ENCODE data around the gene SYNDIG1L. TPM values are rescaled to one million over a fixed set of nuclear protein-coding genes. Genes with fewer than 3 reads are reported as not detected.

SYNDIG1L gene
- total and polyA plus RNA-seq, 2 of the 8 experiments (the other 6 are each of a cell fraction or from before 2014, with no cell fraction given), result 3.0 to 3.2 TPM

DNA sequence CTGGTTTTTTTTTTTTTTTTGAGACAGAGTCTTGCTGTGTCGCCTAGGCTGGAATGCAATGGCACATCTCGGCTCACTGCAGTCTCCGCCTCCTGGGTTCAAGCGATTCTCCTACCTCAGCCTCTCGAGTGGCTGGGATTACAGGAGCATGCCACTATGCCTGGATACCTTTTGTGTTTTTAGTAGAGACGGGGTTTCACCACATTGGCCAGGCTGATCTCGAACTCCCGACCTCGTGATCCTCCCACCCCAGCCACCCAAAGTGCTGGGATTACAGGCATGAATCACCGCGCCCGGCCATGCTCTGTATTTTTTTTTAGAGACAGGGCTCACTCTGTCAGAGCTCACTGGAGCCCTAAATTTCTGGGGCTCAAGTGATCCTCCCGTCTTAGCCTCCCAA, 45.2 kb downstream of the SYNDIG1L start:
- H2BK20ac ChIP-seq (ENCODE audit: low read length), result no peak overlapping the region
- H3K18ac ChIP-seq (ENCODE audit: extremely low read depth, low read length), result no peak overlapping the region
- H2AK5ac ChIP-seq (ENCODE audit: low read depth, low read length), result no peak overlapping the region
- no peak overlapping the region for H4K5ac ChIP-seq (ENCODE audit: insufficient read length, low read depth, low read length)
- H2AFZ ChIP-seq (ENCODE audit: low read length), result no peak overlapping the region
- no peak for FAIRE-seq
- 0 out of 2 replicates have a peak overlapping the region, but pooled peaks have one; percentile 25 for H4K8ac ChIP-seq (ENCODE audit: extremely low read depth, insufficient read depth, low read length)
- no peaks in the 10 kb centered on the region for H3K79me1 ChIP-seq (ENCODE audit: low read depth, low read length)
- H4K20me1 ChIP-seq (replicated peaks in 1 of 2; ENCODE audit: control insufficient read depth in 1 of 2, insufficient read depth in 2 of 2, low read length in 2 of 2), result no peaks in the 10 kb centered on the region
- no peak overlapping the region for H2BK5ac ChIP-seq (ENCODE audit: low read depth, low read length)
- H3K4me3 ChIP-seq (ENCODE audit: extremely low read depth in 1 of 4, insufficient read depth in 2 of 4, low read depth in 3 of 4, low read length in 4 of 4), result no peak overlapping the region
- H3K56ac ChIP-seq (replicated peaks; ENCODE audit: insufficient read length, low read depth, low read length), result no peak overlapping the region
- H3K23me2 ChIP-seq (ENCODE audit: low read depth, low read length), result no peaks in the 10 kb centered on the region; the same call in 1 of the 2 replicates
- no peaks in the 10 kb centered on the region for H3K4me1 ChIP-seq (replicated peaks in 1 of 4; ENCODE audit: control insufficient read depth in 3 of 4, insufficient read depth in 4 of 4, low read length in 3 of 4)
- no peak overlapping the region for H2BK120ac ChIP-seq (replicated peaks; ENCODE audit: low read depth, low read length)
- H3K14ac ChIP-seq (ENCODE audit: insufficient read length), result no peak overlapping the region
- no peak overlapping the region for H3K27ac ChIP-seq (ENCODE audit: low read depth, low read length)
- no peak overlapping the region for H3K4ac ChIP-seq (replicated peaks; ENCODE audit: insufficient read length, low read depth, low read length)
- H2BK12ac ChIP-seq (ENCODE audit: low read depth, low read length), result no peak overlapping the region
- no peaks in the 10 kb centered on the region for H3K36me3 ChIP-seq (ENCODE audit: control insufficient read depth in 2 of 4, insufficient read depth in 4 of 4, low read length in 3 of 4)
- H3K23ac ChIP-seq (ENCODE audit: insufficient read length), result no peak overlapping the region
- H2BK15ac ChIP-seq (ENCODE audit: low read length), result no peak overlapping the region
- H3K4me2 ChIP-seq (ENCODE audit: insufficient read depth in 1 of 2, low read depth in 2 of 2, low read length in 2 of 2), result no peak overlapping the region
- no peaks in the 10 kb centered on the region for H3K27me3 ChIP-seq (replicated peaks in 1 of 4; ENCODE audit: control insufficient read depth in 3 of 4, extremely low read depth in 1 of 4, insufficient read depth in 3 of 4, low read length in 3 of 4)
- no peaks in the 10 kb centered on the region for H3K9me3 ChIP-seq (ENCODE audit: insufficient read depth in 2 of 2, low read depth in 1 of 2, low read length in 1 of 2)
- H3K9ac ChIP-seq (replicated peaks in 1 of 4; ENCODE audit: extremely low read depth in 1 of 4, low read depth in 3 of 4, low read length in 3 of 4), result no peak overlapping the region
- DNase-seq (ENCODE audit: low read depth in 1 of 2, low spot score in 2 of 2), result no peak
- no peak overlapping the region for H4K91ac ChIP-seq (replicated peaks; ENCODE audit: insufficient read length, low read length)
- H3K79me2 ChIP-seq (ENCODE audit: control insufficient read depth in 1 of 2, insufficient read depth in 2 of 2, low read length in 2 of 2), result no peaks in the 10 kb centered on the region
- CTCF ChIA-PET (ENCODE audit: partially characterized antibody), result interaction anchor here (0.6 to 1.5 kb wide), 6 partner anchors 11 to 147 kb away, joined by 3 to 5 read pairs (median 3); no protein-coding TSS in a partner anchor
- POLR2A ChIA-PET (ENCODE audit: partially characterized antibody), result interaction anchor here (0.7 kb wide), 1 partner anchor 101 kb away, joined by 4 read pairs; no protein-coding TSS in a partner anchor
- 94% methylated on average over 13 of the region's 13 CpGs; no CpG with 5 or more reads in 1 of the 2 experiments for WGBS, 2 experiments (ENCODE audit: extremely low coverage in 1 of 2, insufficient coverage in 1 of 2, insufficient read length in 1 of 2, insufficient replicate concordance in 2 of 2, low coverage in 1 of 2, low lambda C conversion rate in 2 of 2, missing lambda C conversion rate in 1 of 2)
- no peak for TF ChIP-seq CBX8 (IDR thresholded peaks at IDR 0.05; ENCODE audit: borderline replicate concordance, low read depth, low read length)
- no peak for TF ChIP-seq TAF7 (optimal IDR thresholded peaks at IDR 0.05; ENCODE audit: borderline replicate concordance, low read depth, low read length)
- no peak for TF ChIP-seq EP300 (IDR thresholded peaks at IDR 0.05; ENCODE audit: borderline replicate concordance in 1 of 2, low read depth in 2 of 2, low read length in 2 of 2)
- no peak for TF ChIP-seq PHF8 (conservative IDR thresholded peaks at IDR 0.05; ENCODE audit: low read depth, low read length)
- no peak for TF ChIP-seq TEAD4 (IDR thresholded peaks at IDR 0.05; ENCODE audit: low read depth, low read length)
- no peak for TF ChIP-seq POLR2AphosphoS5 (IDR thresholded peaks at IDR 0.05; ENCODE audit: low read depth, low read length)
- TF ChIP-seq JUN (IDR thresholded peaks at IDR 0.05; ENCODE audit: low read depth, low read length), result no peak
- TF ChIP-seq, protein P1, sequence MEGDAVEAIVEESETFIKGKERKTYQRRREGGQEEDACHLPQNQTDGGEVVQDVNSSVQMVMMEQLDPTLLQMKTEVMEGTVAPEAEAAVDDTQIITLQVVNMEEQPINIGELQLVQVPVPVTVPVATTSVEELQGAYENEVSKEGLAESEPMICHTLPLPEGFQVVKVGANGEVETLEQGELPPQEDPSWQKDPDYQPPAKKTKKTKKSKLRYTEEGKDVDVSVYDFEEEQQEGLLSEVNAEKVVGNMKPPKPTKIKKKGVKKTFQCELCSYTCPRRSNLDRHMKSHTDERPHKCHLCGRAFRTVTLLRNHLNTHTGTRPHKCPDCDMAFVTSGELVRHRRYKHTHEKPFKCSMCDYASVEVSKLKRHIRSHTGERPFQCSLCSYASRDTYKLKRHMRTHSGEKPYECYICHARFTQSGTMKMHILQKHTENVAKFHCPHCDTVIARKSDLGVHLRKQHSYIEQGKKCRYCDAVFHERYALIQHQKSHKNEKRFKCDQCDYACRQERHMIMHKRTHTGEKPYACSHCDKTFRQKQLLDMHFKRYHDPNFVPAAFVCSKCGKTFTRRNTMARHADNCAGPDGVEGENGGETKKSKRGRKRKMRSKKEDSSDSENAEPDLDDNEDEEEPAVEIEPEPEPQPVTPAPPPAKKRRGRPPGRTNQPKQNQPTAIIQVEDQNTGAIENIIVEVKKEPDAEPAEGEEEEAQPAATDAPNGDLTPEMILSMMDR (IDR thresholded peaks at IDR 0.05; ENCODE audit: control extremely low read depth in 1 of 3, insufficient read depth in 1 of 3, low read depth in 1 of 3, low read length in 3 of 3), result no peak
- no peak for TF ChIP-seq JUND (IDR thresholded peaks at IDR 0.05; ENCODE audit: low read length)
- no peak for TF ChIP-seq SAP30 (IDR thresholded peaks at IDR 0.05; ENCODE audit: insufficient read depth, insufficient replicate concordance, low read length)
- TF ChIP-seq FOSL1 (IDR thresholded peaks at IDR 0.05; ENCODE audit: insufficient read depth, low read depth, low read length), result no peak

Data from H1 (cell line).